DMS114 treated with DMSO at 0.1 percent for 48 hours (cell line): ENCODE measurements around the gene CEMIP.

Experiments used
- DNase-seq: peaks from one replicate; lab custom pipeline; 2025; ENCODE audit not compliant: unreplicated experiment; lab: John Stamatoyannopoulos, UW

The CEMIP gene, protein sequence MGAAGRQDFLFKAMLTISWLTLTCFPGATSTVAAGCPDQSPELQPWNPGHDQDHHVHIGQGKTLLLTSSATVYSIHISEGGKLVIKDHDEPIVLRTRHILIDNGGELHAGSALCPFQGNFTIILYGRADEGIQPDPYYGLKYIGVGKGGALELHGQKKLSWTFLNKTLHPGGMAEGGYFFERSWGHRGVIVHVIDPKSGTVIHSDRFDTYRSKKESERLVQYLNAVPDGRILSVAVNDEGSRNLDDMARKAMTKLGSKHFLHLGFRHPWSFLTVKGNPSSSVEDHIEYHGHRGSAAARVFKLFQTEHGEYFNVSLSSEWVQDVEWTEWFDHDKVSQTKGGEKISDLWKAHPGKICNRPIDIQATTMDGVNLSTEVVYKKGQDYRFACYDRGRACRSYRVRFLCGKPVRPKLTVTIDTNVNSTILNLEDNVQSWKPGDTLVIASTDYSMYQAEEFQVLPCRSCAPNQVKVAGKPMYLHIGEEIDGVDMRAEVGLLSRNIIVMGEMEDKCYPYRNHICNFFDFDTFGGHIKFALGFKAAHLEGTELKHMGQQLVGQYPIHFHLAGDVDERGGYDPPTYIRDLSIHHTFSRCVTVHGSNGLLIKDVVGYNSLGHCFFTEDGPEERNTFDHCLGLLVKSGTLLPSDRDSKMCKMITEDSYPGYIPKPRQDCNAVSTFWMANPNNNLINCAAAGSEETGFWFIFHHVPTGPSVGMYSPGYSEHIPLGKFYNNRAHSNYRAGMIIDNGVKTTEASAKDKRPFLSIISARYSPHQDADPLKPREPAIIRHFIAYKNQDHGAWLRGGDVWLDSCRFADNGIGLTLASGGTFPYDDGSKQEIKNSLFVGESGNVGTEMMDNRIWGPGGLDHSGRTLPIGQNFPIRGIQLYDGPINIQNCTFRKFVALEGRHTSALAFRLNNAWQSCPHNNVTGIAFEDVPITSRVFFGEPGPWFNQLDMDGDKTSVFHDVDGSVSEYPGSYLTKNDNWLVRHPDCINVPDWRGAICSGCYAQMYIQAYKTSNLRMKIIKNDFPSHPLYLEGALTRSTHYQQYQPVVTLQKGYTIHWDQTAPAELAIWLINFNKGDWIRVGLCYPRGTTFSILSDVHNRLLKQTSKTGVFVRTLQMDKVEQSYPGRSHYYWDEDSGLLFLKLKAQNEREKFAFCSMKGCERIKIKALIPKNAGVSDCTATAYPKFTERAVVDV (N-terminal part only)

GRCh38 chr15:80778964-80779657, at the start of gene CEMIP:
Gene CEMIP, plus strand, starts transcription at chr15:80779370. Its CDS starts 94,510 bp downstream, at chr15:80873880.
- DNase-seq: peak; percentile 65

DNA sequence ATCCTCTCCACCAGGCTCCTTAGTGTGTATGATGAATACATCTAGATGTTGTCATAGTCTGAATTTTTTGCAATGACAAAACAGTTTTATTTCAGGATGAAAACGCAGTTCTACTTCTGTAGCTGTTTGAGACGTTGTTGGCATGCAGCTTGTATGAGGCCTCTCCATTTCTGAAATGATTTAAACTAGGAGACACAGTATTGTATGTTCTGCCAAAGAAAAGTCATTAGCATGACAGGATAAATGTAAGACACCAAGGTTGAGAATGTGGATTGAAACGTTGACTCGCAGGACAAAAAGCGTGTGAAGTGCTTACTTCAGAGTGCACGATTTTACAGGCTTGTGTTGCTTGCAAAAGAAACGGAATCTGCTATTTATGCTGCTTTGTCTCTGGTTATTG, 48.8 kb upstream of the CEMIP start:
- DNase-seq: no peak

- DNase-seq: no peak
Observed at GRCh38 chr15:80730926-80731325, 48.2 kb upstream of the CEMIP start.

DNA sequence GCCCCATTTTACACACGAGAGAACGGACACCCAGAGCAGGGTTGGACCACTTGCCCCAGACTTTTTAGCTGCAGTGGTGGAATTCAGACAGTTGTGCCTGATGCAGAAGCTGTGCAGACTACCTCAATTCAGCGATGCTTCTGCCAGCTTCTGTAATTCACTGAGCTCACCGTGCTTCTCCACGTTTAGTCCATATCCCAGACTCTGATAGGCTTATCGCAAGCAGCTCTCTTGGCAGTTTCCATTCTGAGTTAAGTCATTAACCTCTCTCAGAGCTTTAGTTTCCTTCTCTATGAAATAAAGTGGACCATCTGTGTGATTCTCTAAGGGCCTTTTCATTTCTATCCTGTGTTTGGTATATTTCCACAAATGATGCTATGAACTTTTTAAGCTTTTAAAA, 47.0 kb upstream of the CEMIP start:
- DNase-seq: no peak

GRCh38 chr15:80732818-80733217, 46.4 kb upstream of the CEMIP start:
- no peak for DNase-seq

DNA sequence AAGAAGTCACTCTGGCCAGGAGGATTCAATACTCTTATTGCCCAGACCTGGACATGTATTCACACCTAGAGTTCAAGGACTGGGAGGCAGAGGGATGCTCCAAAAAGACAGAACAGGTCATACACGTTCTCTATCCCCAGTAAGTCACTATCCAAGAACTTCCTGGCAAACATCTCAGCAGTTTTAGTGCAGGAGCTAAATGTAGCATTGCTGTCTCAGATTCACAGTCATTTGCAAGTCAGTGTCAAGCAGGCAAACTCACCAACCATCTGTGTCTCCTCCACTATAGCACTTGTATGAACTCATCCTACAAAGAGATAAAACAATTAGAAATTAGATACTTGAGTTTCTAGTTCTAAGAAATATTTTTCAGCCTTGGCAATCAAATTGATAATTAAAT, 45.7 kb upstream of the CEMIP start:
- DNase-seq: no peak

- no peak for DNase-seq
Observed at GRCh38 chr15:80735344-80735743, 43.8 kb upstream of the CEMIP start.

- no peak for DNase-seq
Observed at GRCh38 chr15:80736560-80736959, 42.6 kb upstream of the CEMIP start.

- DNase-seq: no peak
Observed at GRCh38 chr15:80739919-80740318, 39.3 kb upstream of the CEMIP start.

GRCh38 chr15:80742081-80742480, 37.1 kb upstream of the CEMIP start:
- DNase-seq: no peak

GRCh38 chr15:80743189-80743833, 35.9 kb upstream of the CEMIP start:
- DNase-seq: no peak

- DNase-seq: no peak
Observed at GRCh38 chr15:80744415-80744814, 34.8 kb upstream of the CEMIP start.

DNA sequence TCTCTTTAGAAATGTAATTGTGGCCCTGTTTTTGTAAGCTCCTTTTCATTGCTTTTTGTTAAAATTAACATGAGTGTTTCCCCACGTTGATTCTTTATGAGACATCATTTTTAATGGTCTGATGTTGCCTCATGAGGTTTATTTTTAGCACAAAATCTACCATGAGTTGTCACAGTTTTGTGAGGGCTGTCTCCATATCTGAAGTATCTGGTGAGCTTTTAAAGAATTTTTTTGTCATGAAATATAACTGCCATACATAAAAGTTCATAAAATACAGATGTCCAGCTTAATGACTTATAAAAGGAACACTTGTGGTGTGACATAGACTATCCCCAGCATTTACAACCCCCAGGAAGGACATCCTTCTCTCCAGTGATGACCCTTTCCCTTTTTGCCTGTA, 34.3 kb upstream of the CEMIP start:
- DNase-seq: no peak

GRCh38 chr15:80745888-80746287, 33.3 kb upstream of the CEMIP start:
- DNase-seq: no peak

GRCh38 chr15:80747317-80748053, 31.7 kb upstream of the CEMIP start:
- no peak for DNase-seq

GRCh38 chr15:80749589-80749988, 29.6 kb upstream of the CEMIP start:
- DNase-seq: no peak

GRCh38 chr15:80750575-80750974, 28.6 kb upstream of the CEMIP start:
- DNase-seq: no peak

GRCh38 chr15:80752204-80752603, 27.0 kb upstream of the CEMIP start:
- no peak for DNase-seq

GRCh38 chr15:80753161-80753560, 26.0 kb upstream of the CEMIP start:
- no peak for DNase-seq

- no peak for DNase-seq
Observed at GRCh38 chr15:80754014-80754413, 25.2 kb upstream of the CEMIP start.
